Thyroid gland (tissue), 4 donors: ENCODE measurements around the gene ZNF326.

Experiments
- CTCF ChIP-seq, 6 experiments: fragments of 200-600 bp in 3 of 6; fragments of 450-650 bp in 3 of 6; sonication (generic) in 3 of 6; IDR thresholded peaks; one replicate each; pipeline ENCODE4 v1.5.1; 2016 to 2019; ENCODE audit warnings: antibody characterized with exemption in 6 of 6, mild to moderate bottlenecking in 2 of 6, inconsistent platforms in 1 of 6, moderate library complexity in 1 of 6
- POLR2A ChIP-seq, 2 donors: fragments of 450-650 bp; IDR thresholded peaks; one replicate each; pipeline ENCODE4 v1.6.1; 2017; ENCODE audit warnings: antibody characterized with exemption in 2 of 2, mild to moderate bottlenecking in 2 of 2, moderate library complexity in 1 of 2

DNA sequence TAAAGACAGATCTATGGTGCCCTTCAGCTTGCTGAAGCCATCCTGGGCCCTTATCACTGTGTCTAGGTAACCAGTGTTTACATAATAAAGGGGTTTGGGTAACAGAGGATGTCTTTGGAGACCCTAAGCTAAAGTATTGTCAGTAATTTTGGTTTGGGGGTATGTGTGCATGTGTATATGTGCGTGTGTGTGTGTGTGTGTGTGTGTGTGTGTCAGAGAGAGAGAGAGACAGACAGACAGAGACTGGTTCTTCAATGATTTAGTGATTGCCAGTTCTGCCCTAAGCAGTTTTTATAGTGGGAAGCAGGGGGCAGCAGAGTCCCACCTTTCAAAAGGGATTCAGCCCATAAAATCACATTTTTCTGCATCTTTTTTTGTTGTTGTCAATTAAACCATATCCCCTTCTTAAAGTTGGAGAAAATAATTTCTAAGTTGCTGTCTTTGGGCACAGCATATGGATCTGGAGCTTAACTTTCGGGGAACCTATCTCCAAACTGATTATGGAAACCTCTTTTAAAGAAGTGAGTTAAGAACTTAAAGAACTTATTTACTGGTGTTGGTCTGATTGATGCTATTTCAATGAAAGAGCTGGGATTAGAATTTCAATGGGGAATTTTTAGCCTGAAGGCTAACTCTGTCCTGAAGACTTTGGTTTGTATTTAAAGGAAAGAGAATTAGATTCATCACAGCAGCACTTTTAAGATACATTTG is 51.1 kb downstream of the ZNF326 start:
- TF ChIP-seq CTCF (IDR thresholded peaks at IDR 0.05) (peak in 2 of 6 experiments; percentile 15 to 42), POLR2A (IDR thresholded peaks at IDR 0.05) (no peak)
